NCI-H82 treated with DMSO at 0.1 percent for 48 hours (cell line): ENCODE measurements around the gene ADGRF4.
"Not testable (repeated sequence)": the region's sequence is repeated elsewhere in the genome, so short reads cannot be mapped to it uniquely, and the experiment has no call there.

Source experiments
- DNase-seq: peaks from one replicate; lab custom pipeline; 2025; ENCODE audit not compliant: unreplicated experiment; lab: John Stamatoyannopoulos, UW

ADGRF4 gene

GRCh38 chr6:47733879-47734558 is 35.6 kb downstream of the ADGRF4 start:
- no peak for DNase-seq

GRCh38 chr6:47734831-47735481 is 36.6 kb downstream of the ADGRF4 start:
- no peak for DNase-seq

- DNase-seq, result no peak
Measured at GRCh38 chr6:47736083-47736700, 37.8 kb downstream of the ADGRF4 start.

GRCh38 chr6:47737406-47737805 is 39.0 kb downstream of the ADGRF4 start:
- DNase-seq, result no peak

GRCh38 chr6:47740714-47741113 is 42.3 kb downstream of the ADGRF4 start:
- no peak for DNase-seq

GRCh38 chr6:47741807-47742206 is 43.4 kb downstream of the ADGRF4 start:
- no peak for DNase-seq

- no peak for DNase-seq
Measured at GRCh38 chr6:47743744-47744143, 45.4 kb downstream of the ADGRF4 start.

GRCh38 chr6:47745269-47745668 is 46.9 kb downstream of the ADGRF4 start:
- DNase-seq, result not testable (repeated sequence)

- no peak for DNase-seq
Measured at GRCh38 chr6:47749757-47750156, 51.4 kb downstream of the ADGRF4 start.

GRCh38 chr6:47752801-47753200 is 54.4 kb downstream of the ADGRF4 start:
- DNase-seq, result no peak

GRCh38 chr6:47759364-47759763 is 61.0 kb downstream of the ADGRF4 start:
- DNase-seq, result no peak

GRCh38 chr6:47762502-47762901 is 64.1 kb downstream of the ADGRF4 start:
- DNase-seq, result no peak

GRCh38 chr6:47766445-47766844 is 68.1 kb downstream of the ADGRF4 start:
- DNase-seq, result no peak

GRCh38 chr6:47767102-47767501 is 68.7 kb downstream of the ADGRF4 start:
- no peak for DNase-seq

GRCh38 chr6:47769982-47770381 is 71.6 kb downstream of the ADGRF4 start:
- DNase-seq, result no peak
